ENCODE measurements around the gene MRPL51.

- TF ChIP-seq FOXM1 (IDR thresholded peaks at IDR 0.05; ENCODE audit: borderline replicate concordance, low read depth): no peak
- TF ChIP-seq NFIC (IDR thresholded peaks at IDR 0.05): no peak
- TF ChIP-seq RAD21 (IDR thresholded peaks at IDR 0.05; ENCODE audit: low read depth): no peak
These were observed 1.2 kb upstream of the MRPL51 start for GRCh38 chr12:6494258-6494743.

All from Ishikawa (cell line).